ENCODE data around the gene VWA8. TPM values are rescaled to one million over a fixed set of nuclear protein-coding genes. Genes with fewer than 3 reads are reported as not detected.

Gene VWA8
- total and polyA plus RNA-seq, 2 of the 13 experiments (the other 11 are each of a cell fraction or from before 2014, with no cell fraction given) = 9.1 to 17.3 TPM

DNA sequence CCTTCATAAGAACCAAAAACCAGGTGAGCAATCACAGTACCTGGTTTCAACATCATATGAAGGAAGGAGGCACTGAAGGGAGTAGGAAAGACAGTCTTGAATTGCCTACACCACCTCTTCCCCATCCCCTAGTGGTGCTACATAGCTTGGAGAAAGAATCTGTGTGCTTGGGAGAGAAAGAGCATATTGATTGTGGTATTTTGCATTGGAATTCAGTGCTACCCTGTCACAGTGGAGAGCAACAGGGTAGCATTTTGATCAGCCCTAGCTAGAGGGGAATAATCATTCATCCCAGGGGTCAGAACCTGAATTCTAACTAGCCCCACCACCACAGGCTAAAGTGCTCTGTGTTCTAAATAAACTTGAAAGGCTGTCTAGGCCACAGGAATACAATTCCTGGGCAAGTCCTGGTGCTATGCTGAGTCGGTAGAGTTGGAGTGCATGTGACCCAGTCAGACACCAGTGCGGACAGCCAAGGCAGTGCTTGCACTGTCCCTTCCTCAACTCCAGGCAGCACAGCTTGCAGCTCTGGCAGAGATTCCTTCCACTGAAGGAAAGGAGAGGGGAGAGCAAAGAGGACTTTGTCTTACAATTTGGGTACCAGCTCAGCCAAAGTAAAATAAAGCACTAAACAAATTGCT is 158.7 kb downstream of the VWA8 start (continued):
- TF ChIP-seq, protein P1, sequence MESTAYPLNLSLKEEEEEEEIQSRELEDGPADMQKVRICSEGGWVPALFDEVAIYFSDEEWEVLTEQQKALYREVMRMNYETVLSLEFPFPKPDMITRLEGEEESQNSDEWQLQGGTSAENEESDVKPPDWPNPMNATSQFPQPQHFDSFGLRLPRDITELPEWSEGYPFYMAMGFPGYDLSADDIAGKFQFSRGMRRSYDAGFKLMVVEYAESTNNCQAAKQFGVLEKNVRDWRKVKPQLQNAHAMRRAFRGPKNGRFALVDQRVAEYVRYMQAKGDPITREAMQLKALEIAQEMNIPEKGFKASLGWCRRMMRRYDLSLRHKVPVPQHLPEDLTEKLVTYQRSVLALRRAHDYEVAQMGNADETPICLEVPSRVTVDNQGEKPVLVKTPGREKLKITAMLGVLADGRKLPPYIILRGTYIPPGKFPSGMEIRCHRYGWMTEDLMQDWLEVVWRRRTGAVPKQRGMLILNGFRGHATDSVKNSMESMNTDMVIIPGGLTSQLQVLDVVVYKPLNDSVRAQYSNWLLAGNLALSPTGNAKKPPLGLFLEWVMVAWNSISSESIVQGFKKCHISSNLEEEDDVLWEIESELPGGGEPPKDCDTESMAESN (CRISPR knock-in tag; conservative IDR thresholded peaks at IDR 0.05) = no peak
- TF ChIP-seq ZNF451 (CRISPR knock-in tag; IDR thresholded peaks at IDR 0.05) = no peak
- TF ChIP-seq, protein P2, sequence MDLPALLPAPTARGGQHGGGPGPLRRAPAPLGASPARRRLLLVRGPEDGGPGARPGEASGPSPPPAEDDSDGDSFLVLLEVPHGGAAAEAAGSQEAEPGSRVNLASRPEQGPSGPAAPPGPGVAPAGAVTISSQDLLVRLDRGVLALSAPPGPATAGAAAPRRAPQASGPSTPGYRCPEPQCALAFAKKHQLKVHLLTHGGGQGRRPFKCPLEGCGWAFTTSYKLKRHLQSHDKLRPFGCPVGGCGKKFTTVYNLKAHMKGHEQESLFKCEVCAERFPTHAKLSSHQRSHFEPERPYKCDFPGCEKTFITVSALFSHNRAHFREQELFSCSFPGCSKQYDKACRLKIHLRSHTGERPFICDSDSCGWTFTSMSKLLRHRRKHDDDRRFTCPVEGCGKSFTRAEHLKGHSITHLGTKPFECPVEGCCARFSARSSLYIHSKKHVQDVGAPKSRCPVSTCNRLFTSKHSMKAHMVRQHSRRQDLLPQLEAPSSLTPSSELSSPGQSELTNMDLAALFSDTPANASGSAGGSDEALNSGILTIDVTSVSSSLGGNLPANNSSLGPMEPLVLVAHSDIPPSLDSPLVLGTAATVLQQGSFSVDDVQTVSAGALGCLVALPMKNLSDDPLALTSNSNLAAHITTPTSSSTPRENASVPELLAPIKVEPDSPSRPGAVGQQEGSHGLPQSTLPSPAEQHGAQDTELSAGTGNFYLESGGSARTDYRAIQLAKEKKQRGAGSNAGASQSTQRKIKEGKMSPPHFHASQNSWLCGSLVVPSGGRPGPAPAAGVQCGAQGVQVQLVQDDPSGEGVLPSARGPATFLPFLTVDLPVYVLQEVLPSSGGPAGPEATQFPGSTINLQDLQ (CRISPR knock-in tag; IDR thresholded peaks at IDR 0.05) = no peak

DNA sequence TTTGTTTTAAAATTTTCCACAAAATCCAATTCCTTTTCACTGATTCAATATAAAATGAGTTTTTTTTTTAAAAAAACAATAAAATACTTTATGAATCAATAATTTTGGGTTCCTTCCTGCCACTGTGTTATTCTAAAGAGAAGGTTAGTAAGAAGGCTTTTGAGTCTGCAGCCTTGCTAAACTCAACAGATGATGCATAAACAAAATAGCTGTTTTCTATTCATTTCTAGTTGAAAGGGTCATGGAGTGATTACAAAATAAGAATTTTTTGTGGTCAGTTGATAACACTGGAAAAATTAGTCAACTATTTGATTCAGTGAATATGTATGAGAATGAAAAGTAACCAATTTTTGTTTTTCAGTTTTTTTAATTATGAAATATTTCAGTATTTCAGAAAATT is 169.9 kb downstream of the VWA8 start:
- in situ Hi-C loops (cut with HindIII; ENCODE audit: extremely low pct_ligation_motif_present, low pct_unique_long_range_greater_than_20kb) (no loop called here), intact Hi-C loops (cut with micrococcal nuclease; ENCODE audit: unreplicated experiment) (no loop called here)
- Histone ChIP-seq H3K36me3 (replicated peaks in 1 of 2; ENCODE audit: control insufficient read depth in 1 of 2, insufficient read depth in 2 of 2, low read length in 2 of 2) (no peaks in the 10 kb centered on the region), H2AFZ (ENCODE audit: low read length) (no peak overlapping the region), H3K79me2 (ENCODE audit: insufficient read depth, low read length) (no peaks in the 10 kb centered on the region), H3K4me1 (ENCODE audit: insufficient read depth, low read length) (no peaks in the 10 kb centered on the region), H3K9ac (ENCODE audit: insufficient read depth, low read depth, low read length) (no peak overlapping the region), H3K9me3 (ENCODE audit: low read length) (no peaks in the 10 kb centered on the region), H4K20me1 (ENCODE audit: insufficient read depth, low read length) (no peaks in the 10 kb centered on the region), H3K27ac (ENCODE audit: extremely low read length, insufficient read depth, low read length) (no peak overlapping the region), H3K27me3 (ENCODE audit: control insufficient read depth in 1 of 2, insufficient read depth in 2 of 2, low read length in 2 of 2) (no peaks in the 10 kb centered on the region), H3K4me2 (ENCODE audit: low read depth, low read length) (no peak overlapping the region), H3K4me3 (replicated peaks in 1 of 3; ENCODE audit: insufficient read depth in 1 of 3, low read depth in 2 of 3, low read length in 3 of 3) (no peak overlapping the region)
- no peak for ATAC-seq
- no TSS peak for BruUV-seq (replicated peaks)
- no peak for DNase-seq (ENCODE audit: low spot score)
- ChIA-PET POLR2A (no interaction called here), CTCF (ENCODE audit: low intra/inter-chr PET ratio, low total read pairs) (no interaction called here)
- FAIRE-seq = no peak
- TF ChIP-seq LCORL (IDR thresholded peaks at IDR 0.05) = no peak
- no peak for TF ChIP-seq LCORL (CRISPR knock-in tag; IDR thresholded peaks at IDR 0.05)
- TF ChIP-seq ZNF557 (CRISPR knock-in tag; IDR thresholded peaks at IDR 0.05) = no peak
- TF ChIP-seq, protein P3, sequence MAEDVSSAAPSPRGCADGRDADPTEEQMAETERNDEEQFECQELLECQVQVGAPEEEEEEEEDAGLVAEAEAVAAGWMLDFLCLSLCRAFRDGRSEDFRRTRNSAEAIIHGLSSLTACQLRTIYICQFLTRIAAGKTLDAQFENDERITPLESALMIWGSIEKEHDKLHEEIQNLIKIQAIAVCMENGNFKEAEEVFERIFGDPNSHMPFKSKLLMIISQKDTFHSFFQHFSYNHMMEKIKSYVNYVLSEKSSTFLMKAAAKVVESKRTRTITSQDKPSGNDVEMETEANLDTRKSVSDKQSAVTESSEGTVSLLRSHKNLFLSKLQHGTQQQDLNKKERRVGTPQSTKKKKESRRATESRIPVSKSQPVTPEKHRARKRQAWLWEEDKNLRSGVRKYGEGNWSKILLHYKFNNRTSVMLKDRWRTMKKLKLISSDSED (CRISPR knock-in tag; IDR thresholded peaks at IDR 0.05) = no peak
- TF ChIP-seq, protein P4, sequence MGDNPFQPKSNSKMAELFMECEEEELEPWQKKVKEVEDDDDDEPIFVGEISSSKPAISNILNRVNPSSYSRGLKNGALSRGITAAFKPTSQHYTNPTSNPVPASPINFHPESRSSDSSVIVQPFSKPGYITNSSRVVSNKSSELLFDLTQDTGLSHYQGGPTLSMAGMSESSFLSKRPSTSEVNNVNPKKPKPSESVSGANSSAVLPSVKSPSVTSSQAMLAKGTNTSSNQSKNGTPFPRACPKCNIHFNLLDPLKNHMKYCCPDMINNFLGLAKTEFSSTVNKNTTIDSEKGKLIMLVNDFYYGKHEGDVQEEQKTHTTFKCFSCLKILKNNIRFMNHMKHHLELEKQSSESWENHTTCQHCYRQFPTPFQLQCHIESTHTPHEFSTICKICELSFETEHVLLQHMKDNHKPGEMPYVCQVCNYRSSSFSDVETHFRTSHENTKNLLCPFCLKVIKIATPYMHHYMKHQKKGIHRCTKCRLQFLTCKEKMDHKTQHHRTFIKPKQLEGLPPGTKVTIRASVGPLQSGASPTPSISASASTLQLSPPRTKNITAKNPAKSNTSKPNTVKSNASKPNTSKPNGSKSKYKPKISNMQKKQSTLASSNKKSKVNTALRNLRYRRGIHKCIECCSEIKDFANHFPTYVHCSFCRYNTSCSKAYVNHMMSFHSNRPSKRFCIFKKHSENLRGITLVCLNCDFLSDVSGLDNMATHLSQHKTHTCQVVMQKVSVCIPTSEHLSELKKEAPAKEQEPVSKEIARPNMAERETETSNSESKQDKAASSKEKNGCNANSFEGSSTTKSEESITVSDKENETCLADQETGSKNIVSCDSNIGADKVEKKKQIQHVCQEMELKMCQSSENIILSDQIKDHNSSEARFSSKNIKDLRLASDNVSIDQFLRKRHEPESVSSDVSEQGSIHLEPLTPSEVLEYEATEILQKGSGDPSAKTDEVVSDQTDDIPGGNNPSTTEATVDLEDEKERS (CRISPR knock-in tag; IDR thresholded peaks at IDR 0.05) = no peak
- TF ChIP-seq TCF7 (IDR thresholded peaks at IDR 0.05; ENCODE audit: low read depth) = no peak
- TF ChIP-seq ZNF598 (CRISPR knock-in tag; IDR thresholded peaks at IDR 0.05; ENCODE audit: borderline replicate concordance) = no peak
- no peak for TF ChIP-seq ZNF839 (CRISPR knock-in tag; IDR thresholded peaks at IDR 0.05; ENCODE audit: borderline replicate concordance)
- no peak for TF ChIP-seq DNMT1 (CRISPR knock-in tag; IDR thresholded peaks at IDR 0.05)
- no peak for TF ChIP-seq ZNF747 (CRISPR knock-in tag; IDR thresholded peaks at IDR 0.05; ENCODE audit: borderline replicate concordance)
- TF ChIP-seq NR3C1 (CRISPR knock-in tag; IDR thresholded peaks at IDR 0.05) = no peak
- no peak for TF ChIP-seq MED1 (CRISPR knock-in tag; IDR thresholded peaks at IDR 0.05)
- no peak for TF ChIP-seq SOX5 (CRISPR knock-in tag; IDR thresholded peaks at IDR 0.05; ENCODE audit: borderline replicate concordance)
